WI38 (cell line): ENCODE results near the gene KRTAP10-2.
"Not testable (repeated sequence)": the region's sequence is repeated elsewhere in the genome, so short reads cannot be mapped to it uniquely, and the experiment has no call there.

ENCODE experiments used
- H3K4me3 ChIP-seq: 2 replicates; pipeline ENCODE4 v1.5.1; 2011; ENCODE audit warnings: low read depth, mild to moderate bottlenecking, control low read depth, low read length
- TF ChIP-seq, protein P1 (sequence below): IDR thresholded peaks from 2 replicates; pipeline ENCODE4 v1.5.1; 2012; ENCODE audit warnings: low read depth, mild to moderate bottlenecking, control low read depth, low read length

KRTAP10-2 gene

DNA sequence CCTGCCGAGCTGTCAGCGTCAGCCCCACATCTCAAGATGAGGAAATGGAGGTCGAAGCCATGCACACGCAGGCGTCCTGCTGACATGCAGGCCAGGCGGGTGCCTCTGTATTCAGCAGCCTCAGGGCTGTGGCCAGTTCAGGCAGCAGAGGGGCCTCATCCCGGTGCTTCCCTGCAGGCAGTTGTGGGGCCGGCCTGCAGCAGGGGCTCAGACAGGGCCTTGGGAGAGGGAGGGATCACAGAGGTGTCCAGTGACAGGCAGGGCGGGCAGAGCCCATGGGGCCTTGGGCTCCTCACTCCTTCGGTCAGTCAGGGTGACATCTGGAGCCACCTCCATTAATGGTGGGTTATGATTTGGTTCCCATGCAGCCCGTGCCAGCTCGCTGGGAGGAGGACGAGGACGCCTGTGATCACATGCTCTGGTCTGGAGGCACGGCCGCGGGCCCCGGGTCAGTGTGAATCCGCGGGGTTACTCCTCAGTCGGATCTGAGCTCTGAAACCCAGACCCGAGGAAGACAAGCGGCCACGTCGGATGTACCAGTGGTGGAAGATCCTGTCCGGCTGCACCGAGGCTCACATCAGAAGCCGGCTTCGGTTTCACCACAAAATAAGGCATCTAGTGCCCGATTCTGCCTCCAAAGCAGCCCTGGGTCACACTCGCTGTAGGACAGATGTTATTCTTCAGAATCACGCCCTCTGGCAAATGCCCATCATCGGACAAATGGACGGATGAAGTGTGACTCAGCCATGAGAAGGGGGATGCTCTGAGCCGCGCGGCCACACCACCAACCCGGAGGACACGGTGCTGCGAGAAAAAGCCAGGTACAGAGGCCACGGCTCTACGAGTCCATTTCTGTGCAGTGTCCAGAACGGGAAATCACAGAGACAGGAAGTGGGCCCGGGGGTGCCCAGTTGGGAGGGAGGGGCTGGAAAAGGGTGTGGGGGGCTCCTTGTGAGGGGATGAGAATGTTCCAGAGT lies 44.7 kb downstream of the KRTAP10-2 start:
- TF ChIP-seq, protein P1, sequence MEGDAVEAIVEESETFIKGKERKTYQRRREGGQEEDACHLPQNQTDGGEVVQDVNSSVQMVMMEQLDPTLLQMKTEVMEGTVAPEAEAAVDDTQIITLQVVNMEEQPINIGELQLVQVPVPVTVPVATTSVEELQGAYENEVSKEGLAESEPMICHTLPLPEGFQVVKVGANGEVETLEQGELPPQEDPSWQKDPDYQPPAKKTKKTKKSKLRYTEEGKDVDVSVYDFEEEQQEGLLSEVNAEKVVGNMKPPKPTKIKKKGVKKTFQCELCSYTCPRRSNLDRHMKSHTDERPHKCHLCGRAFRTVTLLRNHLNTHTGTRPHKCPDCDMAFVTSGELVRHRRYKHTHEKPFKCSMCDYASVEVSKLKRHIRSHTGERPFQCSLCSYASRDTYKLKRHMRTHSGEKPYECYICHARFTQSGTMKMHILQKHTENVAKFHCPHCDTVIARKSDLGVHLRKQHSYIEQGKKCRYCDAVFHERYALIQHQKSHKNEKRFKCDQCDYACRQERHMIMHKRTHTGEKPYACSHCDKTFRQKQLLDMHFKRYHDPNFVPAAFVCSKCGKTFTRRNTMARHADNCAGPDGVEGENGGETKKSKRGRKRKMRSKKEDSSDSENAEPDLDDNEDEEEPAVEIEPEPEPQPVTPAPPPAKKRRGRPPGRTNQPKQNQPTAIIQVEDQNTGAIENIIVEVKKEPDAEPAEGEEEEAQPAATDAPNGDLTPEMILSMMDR, result no peak
- no peak overlapping the region for H3K4me3 ChIP-seq

DNA sequence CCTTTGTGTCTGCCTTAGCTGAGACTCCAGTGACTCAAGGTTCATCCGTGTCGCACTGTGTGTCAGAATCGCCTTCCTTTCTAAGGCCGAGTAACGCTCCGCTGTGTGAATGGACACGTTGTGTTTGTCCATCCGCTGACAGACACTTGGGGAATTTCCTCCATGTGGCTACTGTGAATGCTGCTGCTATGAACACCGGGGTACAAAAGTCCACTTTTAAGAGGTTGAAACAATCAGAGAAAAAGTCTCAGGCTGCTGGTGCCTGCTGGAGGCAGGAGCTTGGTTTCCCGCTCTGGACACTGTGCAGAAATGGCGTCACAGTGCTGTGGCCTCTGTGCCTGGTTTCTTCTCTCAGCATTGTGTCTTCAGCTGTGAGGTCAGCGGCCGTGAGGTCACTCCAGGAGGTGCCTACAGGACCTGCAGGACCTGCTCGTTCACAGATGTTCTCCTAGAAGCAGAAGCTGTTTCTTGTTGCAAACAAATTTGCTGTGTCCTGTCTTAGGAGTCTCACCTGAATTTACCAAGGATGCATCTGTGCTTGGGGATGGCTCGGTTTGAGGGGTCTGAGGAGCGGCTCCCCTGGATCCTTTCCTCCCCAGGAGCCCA lies 45.5 kb downstream of the KRTAP10-2 start:
- TF ChIP-seq, protein P1, result no peak

DNA sequence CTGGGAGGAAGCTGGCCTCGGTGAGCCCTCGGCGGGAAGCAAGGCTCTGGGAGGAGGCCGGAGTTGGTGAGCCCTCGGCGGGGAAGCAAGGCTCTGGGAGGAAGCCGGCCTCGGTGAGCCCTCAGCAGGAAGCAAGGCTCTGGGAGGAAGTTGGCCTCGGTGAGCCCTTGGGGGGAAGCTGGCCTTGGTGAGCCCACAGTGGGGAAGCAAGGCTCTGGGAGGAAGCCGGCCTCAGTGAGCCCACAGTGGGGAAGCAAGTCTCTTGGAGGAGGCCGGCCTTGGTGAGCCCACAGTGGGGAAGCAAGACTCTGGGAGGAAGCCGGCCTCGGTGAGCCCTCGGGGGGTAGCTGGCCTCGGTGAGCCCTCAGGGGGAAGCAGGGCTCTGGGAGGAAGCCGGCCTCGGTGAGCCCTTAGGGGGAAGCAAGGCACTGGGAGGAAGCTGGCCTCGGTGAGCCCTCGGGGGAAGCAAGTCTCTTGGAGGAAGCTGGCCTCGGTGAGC lies 47.4 kb downstream of the KRTAP10-2 start:
- TF ChIP-seq, protein P1, result no peak
- no peak overlapping the region for H3K4me3 ChIP-seq

More for the DNA sequence above, 45.5 kb downstream of the KRTAP10-2 start:
- H3K4me3 ChIP-seq, result no peak overlapping the region

DNA sequence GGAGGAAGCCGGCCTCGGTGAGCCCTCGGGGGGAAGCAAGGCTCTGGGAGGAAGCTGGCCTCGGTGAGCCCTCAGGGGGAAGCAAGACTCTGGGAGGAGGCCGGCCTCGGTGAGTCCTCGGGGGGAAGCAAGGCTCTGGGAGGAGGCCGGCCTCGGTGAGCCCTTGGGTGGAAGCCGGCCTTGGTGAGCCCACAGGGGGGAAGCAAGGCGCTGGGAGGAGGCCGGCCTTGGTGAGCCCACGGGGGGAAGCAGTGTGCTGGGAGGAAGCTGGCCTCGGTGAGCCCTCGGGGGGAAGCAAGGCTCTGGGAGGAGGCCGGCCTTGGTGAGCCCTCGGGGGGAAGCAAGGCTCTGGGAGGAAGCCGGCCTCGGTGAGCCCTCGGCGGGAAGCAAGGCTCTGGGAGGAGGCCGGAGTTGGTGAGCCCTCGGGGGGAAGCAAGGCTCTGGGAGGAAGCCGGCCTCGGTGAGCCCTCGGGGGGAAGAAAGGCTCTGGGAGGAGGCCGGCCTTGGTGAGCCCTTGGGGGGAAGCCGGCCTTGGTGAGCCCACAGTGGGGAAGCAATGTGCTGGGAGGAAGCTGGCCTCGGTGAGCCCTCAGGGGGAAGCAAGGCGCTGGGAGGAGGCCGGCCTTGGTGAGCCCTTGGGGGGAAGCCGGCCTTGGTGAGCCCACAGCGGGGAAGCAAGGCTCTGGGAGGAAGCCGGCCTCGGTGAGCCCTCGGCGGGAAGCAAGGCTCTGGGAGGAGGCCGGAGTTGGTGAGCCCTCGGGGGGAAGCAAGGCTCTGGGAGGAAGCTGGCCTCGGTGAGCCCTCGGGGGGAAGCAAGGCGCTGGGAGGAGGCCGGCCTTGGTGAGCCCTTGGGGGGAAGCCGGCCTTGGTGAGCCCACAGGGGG lies 48.1 kb downstream of the KRTAP10-2 start:
- not testable (repeated sequence) for H3K4me3 ChIP-seq

GRCh38 chr21:44502171-44502958 lies 48.9 kb downstream of the KRTAP10-2 start:
- no peak overlapping the region for H3K4me3 ChIP-seq
- TF ChIP-seq, protein P1, result no peak
